B cell (primary cell): ENCODE results near the gene NMUR1. TPM values are rescaled to one million over a fixed set of nuclear protein-coding genes. Genes with fewer than 3 reads are reported as not detected.

Experiments
- ATAC-seq: fragments of 200-7000 bp; cut with Tn5 transposase; one replicate; pipeline ENCODE4 v1.10.0; 2021; ENCODE audit warnings: low read depth, mild to moderate bottlenecking, moderate number of reproducible peaks, moderate library complexity
- CTCF ChIA-PET: fragments of 350-600 bp; sonication (Branson Sonifier 250); formaldehyde crosslinking; loops from one replicate; lab custom pipeline; 2021; ENCODE audit warnings: antibody characterized with exemption, inconsistent platforms; lab: Charles Lee
- POLR2A ChIA-PET: fragments of 350-600 bp; sonication (Branson Sonifier 250); formaldehyde crosslinking; loops from one replicate; lab custom pipeline; 2021; ENCODE audit warnings: antibody characterized with exemption; lab: Charles Lee
- DNase-seq: peaks from one replicate; pipeline ENCODE4 v3.0.0; 2013
- H2AFZ ChIP-seq: 2 replicates; pipeline ENCODE4 v1.6.1; 2012; ENCODE audit warnings: mild to moderate bottlenecking, low read depth, low read length; ENCODE audit not compliant: insufficient read depth, poor library complexity, severe bottlenecking
- H3K27ac ChIP-seq, 2 donors: 1 replicate in 1 of 2; 2 replicates in 1 of 2; pipeline ENCODE4 v1.5.1; 2012 to 2013; ENCODE audit warnings: low read length in 2 of 2, mild to moderate bottlenecking in 2 of 2, moderate library complexity in 1 of 2
- H3K27me3 ChIP-seq, 4 experiments: fragments of 200-600 bp in 1 of 4; sonication (generic) in 1 of 4; replicated peaks in 1 of 4; 1 replicate in 2 of 4; 2 replicates in 2 of 4; pipeline versions ENCODE4 v1.6.1 to v1.7.0; 2013 to 2016; ENCODE audit warnings: low read length in 3 of 4, mild to moderate bottlenecking in 2 of 4, mixed read lengths in 1 of 4, moderate library complexity in 1 of 4; ENCODE audit not compliant: insufficient read depth in 4 of 4, control insufficient read depth in 3 of 4; ENCODE audit errors: control extremely low read depth in 1 of 4
- H3K36me3 ChIP-seq, 2 experiments: replicated peaks in 1 of 2; 1 replicate in 1 of 2; 2 replicates in 1 of 2; pipeline versions ENCODE4 v1.6.1 to v1.7.1; 2013; ENCODE audit warnings: low read length in 1 of 2; ENCODE audit not compliant: insufficient read depth in 2 of 2, control insufficient read depth in 1 of 2; ENCODE audit errors: control extremely low read depth in 1 of 2, extremely low read depth in 1 of 2
- H3K4me1 ChIP-seq, 2 donors: fragments of 200-600 bp in 1 of 2; sonication (generic) in 1 of 2; 1 replicate in 1 of 2; 2 replicates in 1 of 2; pipeline versions ENCODE4 v1.5.1 to v1.6.1; 2013 to 2017; ENCODE audit warnings: low read length in 2 of 2; ENCODE audit not compliant: control insufficient read depth in 2 of 2, insufficient read depth in 2 of 2
- H3K4me2 ChIP-seq: replicated peaks from 2 replicates; pipeline ENCODE3; 2012; ENCODE audit warnings: mild to moderate bottlenecking, low read depth, low read length; ENCODE audit not compliant: poor library complexity, severe bottlenecking
- H3K4me3 ChIP-seq, 5 experiments: fragments of 200-600 bp in 1 of 5; sonication (generic) in 1 of 5; 1 replicate in 3 of 5; 2 replicates in 2 of 5; pipeline versions ENCODE4 v1.5.1 to v1.7.0; 2011 to 2016; ENCODE audit warnings: low read length in 4 of 5, mild to moderate bottlenecking in 4 of 5, low read depth in 2 of 5, control low read depth in 1 of 5, moderate library complexity in 1 of 5; ENCODE audit not compliant: insufficient read depth in 1 of 5; ENCODE audit errors: control extremely low read depth in 1 of 5, extremely low read depth in 1 of 5
- H3K79me2 ChIP-seq: fragments of 200-600 bp; sonication (generic); one replicate; pipeline ENCODE4 v1.6.0; 2016; ENCODE audit warnings: low read length; ENCODE audit not compliant: control insufficient read depth, insufficient read depth
- H3K9ac ChIP-seq: fragments of 200-600 bp; sonication (generic); 2 replicates; pipeline ENCODE4 v1.6.1; 2017; ENCODE audit warnings: mild to moderate bottlenecking, low read length, moderate library complexity
- H3K9me3 ChIP-seq, 3 donors: one replicate each; pipeline versions ENCODE4 v1.6.1 to v1.7.1; 2013; ENCODE audit warnings: low read length in 2 of 3; ENCODE audit not compliant: control insufficient read depth in 2 of 3, insufficient read depth in 1 of 3; ENCODE audit errors: control extremely low read depth in 1 of 3
- H4K20me1 ChIP-seq: 2 replicates; pipeline ENCODE4 v1.6.0; 2012; ENCODE audit warnings: mild to moderate bottlenecking, low read length; ENCODE audit not compliant: insufficient read depth, control insufficient read depth, poor library complexity, severe bottlenecking
- H3K27ac Mint-ChIP-seq: one replicate; pipeline ENCODE4 v1.8.0; 2021; ENCODE audit warnings: mixed read lengths
- H3K27me3 Mint-ChIP-seq: one replicate; pipeline ENCODE4 v1.8.0; 2021; ENCODE audit warnings: mixed read lengths
- H3K4me1 Mint-ChIP-seq: one replicate; pipeline ENCODE4 v1.8.0; 2021; ENCODE audit warnings: mixed read lengths
- H3K4me3 Mint-ChIP-seq: one replicate; pipeline ENCODE4 v1.8.0; 2021; ENCODE audit warnings: mixed read lengths
- H3K9me3 Mint-ChIP-seq: one replicate; pipeline ENCODE4 v1.8.0; 2022; ENCODE audit warnings: mixed read lengths; ENCODE audit not compliant: insufficient read depth
- CTCF ChIP-seq: fragments of 200-600 bp; IDR thresholded peaks from one replicate; pipeline ENCODE4 v1.8.0; 2022; ENCODE audit warnings: antibody characterized with exemption, mild to moderate bottlenecking
- EZH2 ChIP-seq: IDR thresholded peaks from 2 replicates; pipeline ENCODE4 v1.6.1; 2012; ENCODE audit warnings: borderline replicate concordance, low read depth, mild to moderate bottlenecking, moderate library complexity, low read length; ENCODE audit not compliant: insufficient read depth, poor library complexity, severe bottlenecking
- WGBS: methylation state at CpG from one replicate; pipeline ENCODE4 v1.1.5; 2013; ENCODE audit warnings: missing lambda C conversion rate; ENCODE audit not compliant: insufficient coverage; 5-methylcytosine and 5-hydroxymethylcytosine counted together
- intact Hi-C: fragments of 100-400 bp; cut with micrococcal nuclease; formaldehyde crosslinking; loops from one replicate; pipeline ENCODE4 v1.10.0; 2022
- polyA plus RNA-seq: library from polyadenylated mRNA; depleted of rRNA; stranded (reverse); fragments of >200 nt; gene quantifications from 2 replicates; pipeline ENCODE4 v1.2.3, GENCODE V29; 2012
- total RNA-seq, 2 donors: library from RNA; stranded (reverse); fragments of 120-200 nt in 1 of 2; gene quantifications; 1 replicate in 1 of 2; 2 replicates in 1 of 2; pipeline versions ENCODE4 v1.2.3 to v1.2.4, GENCODE V29; 2013 to 2022

Gene NMUR1
- total and polyA plus RNA-seq, 2 donors (not counting 1 experiment from before 2014, with no cell fraction given): 0.09 to 0.10 TPM

- WGBS: 72% methylated on average over 2 of the region's 3 CpGs
- Histone ChIP-seq H3K4me3 (no peak overlapping the region), H3K36me3 (no peaks in the 10 kb centered on the region), H3K4me2 (no peak overlapping the region), H3K79me2 (no peaks in the 10 kb centered on the region), H3K27me3 (no peaks in the 10 kb centered on the region), H3K4me1 (no peaks in the 10 kb centered on the region), H4K20me1 (no peaks in the 10 kb centered on the region), H3K27ac (no peak overlapping the region), H3K9ac (no peak overlapping the region), H2AFZ (no peak overlapping the region), H3K9me3 (no peaks in the 10 kb centered on the region)
- TF ChIP-seq CTCF (no peak), EZH2 (no peak)
- intact Hi-C loops: no loop called here
- no peaks in the 10 kb centered on the region for H3K9me3 Mint-ChIP-seq
- no peak overlapping the region for H3K4me3 Mint-ChIP-seq
- ChIA-PET POLR2A (no interaction called here), CTCF (interaction anchor here (0.7 to 0.8 kb wide), 2 partner anchors 11 to 24 kb away, joined by 3 to 5 read pairs; no protein-coding TSS in a partner anchor)
- ATAC-seq (no peak), DNase-seq (no peak)
- no peak overlapping the region for H3K27ac Mint-ChIP-seq
- H3K4me1 Mint-ChIP-seq: no peaks in the 10 kb centered on the region
- no peaks in the 10 kb centered on the region for H3K27me3 Mint-ChIP-seq
These were observed 36.9 kb upstream of the NMUR1 start for GRCh38 chr2:231567159-231567558.

- WGBS: 100% methylated on average over 2 of the region's 4 CpGs
- no peak for DNase-seq
- H3K4me1 ChIP-seq: no peaks in the 10 kb centered on the region
These were observed 35.8 kb upstream of the NMUR1 start for GRCh38 chr2:231565887-231566594.

More at GRCh38 chr2:231565887-231566594, 35.8 kb upstream of the NMUR1 start:
- Histone ChIP-seq H3K4me2 (no peak overlapping the region), H3K9me3 (no peaks in the 10 kb centered on the region), H3K36me3 (no peaks in the 10 kb centered on the region), H2AFZ (no peak overlapping the region), H3K79me2 (no peaks in the 10 kb centered on the region), H4K20me1 (no peaks in the 10 kb centered on the region), H3K9ac (no peak overlapping the region), H3K27me3 (no peaks in the 10 kb centered on the region), H3K4me3 (no peak overlapping the region), H3K27ac (no peak overlapping the region)
- intact Hi-C loops: no loop called here
- H3K27ac Mint-ChIP-seq: no peak overlapping the region
- no peaks in the 10 kb centered on the region for H3K4me1 Mint-ChIP-seq
- ChIA-PET CTCF (interaction anchor here (0.7 to 1.4 kb wide), 6 partner anchors 8 to 89 kb away, joined by 3 to 5 read pairs (median 3); no protein-coding TSS in a partner anchor), POLR2A (interaction anchor here (0.6 kb wide), 1 partner anchor 141 kb away, joined by 3 read pairs; no protein-coding TSS in a partner anchor)
- H3K27me3 Mint-ChIP-seq: no peaks in the 10 kb centered on the region
- no peak for TF ChIP-seq CTCF
- no peak for TF ChIP-seq EZH2
- no peak overlapping the region for H3K4me3 Mint-ChIP-seq
- no peaks in the 10 kb centered on the region for H3K9me3 Mint-ChIP-seq
- ATAC-seq: no peak
